Common myeloid progenitor, CD34-positive (primary cell): Measurements from ENCODE around the gene UMODL1.
A peak's percentile ranks its signal among the peaks of the same experiment; 100 is the strongest.

Experiments
- CTCF ChIA-PET: fragments of 350-600 bp; sonication (Branson Sonifier 250); formaldehyde crosslinking; loops from one replicate; lab custom pipeline; 2021; ENCODE audit warnings: antibody characterized with exemption; lab: Charles Lee
- POLR2A ChIA-PET: fragments of 350-600 bp; sonication (Branson Sonifier 250); formaldehyde crosslinking; loops from one replicate; lab custom pipeline; 2021; ENCODE audit warnings: antibody characterized with exemption; lab: Charles Lee
- DNase-seq, 3 donors: peaks; one replicate each; pipeline versions ENCODE4 v3.0.0 to v3.0.0-alpha.2; 2013
- H3K27ac ChIP-seq, 2 experiments: 1 replicate in 1 of 2; 2 replicates in 1 of 2; pipeline ENCODE4 v1.7.0; 2013; ENCODE audit warnings: inconsistent platforms in 2 of 2, low read length in 2 of 2, mild to moderate bottlenecking in 2 of 2, low read depth in 1 of 2, moderate library complexity in 1 of 2; ENCODE audit not compliant: severe bottlenecking in 2 of 2, insufficient read depth in 1 of 2, poor library complexity in 1 of 2
- H3K27me3 ChIP-seq, 5 experiments: replicated peaks in 2 of 5; 1 replicate in 3 of 5; 2 replicates in 2 of 5; pipeline versions ENCODE4 v1.6.1 to v1.7.0; 2013; ENCODE audit warnings: low read length in 4 of 5, mild to moderate bottlenecking in 2 of 5, moderate library complexity in 2 of 5, inconsistent platforms in 1 of 5; ENCODE audit not compliant: insufficient read depth in 5 of 5, control insufficient read depth in 4 of 5
- H3K36me3 ChIP-seq, 4 experiments: 1 replicate in 2 of 4; 2 replicates in 2 of 4; pipeline versions ENCODE4 v1.6.1 to v1.7.0; 2013; ENCODE audit warnings: low read length in 3 of 4, control low read depth in 1 of 4, mild to moderate bottlenecking in 1 of 4; ENCODE audit not compliant: control insufficient read depth in 4 of 4, insufficient read depth in 4 of 4
- H3K4me1 ChIP-seq, 4 experiments: 1 replicate in 3 of 4; 2 replicates in 1 of 4; pipeline versions ENCODE4 v1.6.1 to v1.7.1; 2013; ENCODE audit warnings: low read length in 3 of 4, mild to moderate bottlenecking in 3 of 4, control low read depth in 1 of 4, inconsistent platforms in 1 of 4, moderate library complexity in 1 of 4; ENCODE audit not compliant: control insufficient read depth in 4 of 4, insufficient read depth in 4 of 4; ENCODE audit errors: control extremely low read depth in 1 of 4
- H3K4me3 ChIP-seq, 7 experiments: 1 replicate in 4 of 7; 2 replicates in 3 of 7; pipeline versions ENCODE4 v1.5.1 to v1.7.0; 2013; ENCODE audit warnings: mild to moderate bottlenecking in 7 of 7, low read length in 6 of 7, moderate library complexity in 6 of 7, inconsistent platforms in 2 of 7, low read depth in 2 of 7, control low read depth in 1 of 7; ENCODE audit not compliant: insufficient read depth in 4 of 7, control insufficient read depth in 1 of 7; ENCODE audit errors: extremely low read depth in 1 of 7
- H3K9me3 ChIP-seq, 5 experiments: 1 replicate in 4 of 5; 2 replicates in 1 of 5; pipeline versions ENCODE4 v1.6.1 to v1.7.1; 2013; ENCODE audit warnings: low read length in 4 of 5, mild to moderate bottlenecking in 2 of 5, inconsistent platforms in 1 of 5, low read depth in 1 of 5, moderate library complexity in 1 of 5; ENCODE audit not compliant: control insufficient read depth in 4 of 5, insufficient read depth in 2 of 5; ENCODE audit errors: control extremely low read depth in 1 of 5
- WGBS: methylation state at CpG from one replicate; pipeline ENCODE4 v1.1.5; 2013; ENCODE audit not compliant: insufficient coverage; 5-methylcytosine and 5-hydroxymethylcytosine counted together

Gene UMODL1

GRCh38 chr21:42120101-42120902 lies 49.2 kb downstream of the UMODL1 start:
- Histone ChIP-seq H3K36me3 (no peaks in the 10 kb centered on the region), H3K4me3 (peak overlapping the region in 1 of 7 experiments; percentile 14), H3K27ac (peak overlapping the region; percentile 35 to 97), H3K27me3 (no peaks in the 10 kb centered on the region), H3K9me3 (no peaks in the 10 kb centered on the region), H3K4me1 (peaks cover 29 to 96% (median 94%) of the 10 kb centered on the region in 4 experiments)
- POLR2A ChIA-PET = interaction anchor here (0.8 to 1.0 kb wide), 3 partner anchors 17 to 192 kb away, joined by 3 read pairs; no protein-coding TSS in a partner anchor
- peak; percentile 49 to 87 (median 86) for DNase-seq
- CTCF ChIA-PET = interaction anchor here (0.6 to 2.8 kb wide), 10 partner anchors 9 to 425 kb away, joined by 3 to 14 read pairs (median 4); no protein-coding TSS in a partner anchor
- 57% methylated on average over 11 of the region's 11 CpGs for whole genome bisulfite sequencing

GRCh38 chr21:42120903-42121535 lies 49.9 kb downstream of the UMODL1 start:
- Histone ChIP-seq H3K36me3 (no peaks in the 10 kb centered on the region), H3K27me3 (no peaks in the 10 kb centered on the region), H3K4me3 (peak overlapping the region in 1 of 7 experiments; percentile 14), H3K27ac (peak overlapping the region; percentile 19 to 97), H3K4me1 (peaks cover 29 to 100% (median 98%) of the 10 kb centered on the region in 4 experiments), H3K9me3 (no peaks in the 10 kb centered on the region)
- ChIA-PET POLR2A (no interaction called here), CTCF (interaction anchor here (0.6 to 2.8 kb wide), 8 partner anchors 9 to 426 kb away, joined by 3 to 14 read pairs (median 4); no protein-coding TSS in a partner anchor)
- DNase-seq = peak in 1 of 3 donors; percentile 44
- WGBS = 48% methylated on average over 10 of the region's 13 CpGs

- DNase-seq = no peak
- H3K4me3 ChIP-seq = no peak overlapping the region
- no peaks in the 10 kb centered on the region for H3K36me3 ChIP-seq
- no peaks in the 10 kb centered on the region for H3K9me3 ChIP-seq
- ChIA-PET CTCF (interaction anchor here (0.5 to 2.8 kb wide), 9 partner anchors 10 to 714 kb away, joined by 3 to 14 read pairs (median 4); no protein-coding TSS in a partner anchor), POLR2A (no interaction called here)
- WGBS = 94% methylated on average over 4 of the region's 4 CpGs
- no peaks in the 10 kb centered on the region for H3K27me3 ChIP-seq
- H3K27ac ChIP-seq = no peak overlapping the region
- H3K4me1 ChIP-seq = peaks cover 29 to 100% (median 99%) of the 10 kb centered on the region in 4 experiments
Measured at GRCh38 chr21:42121794-42122193, 50.7 kb downstream of the UMODL1 start.

DNA sequence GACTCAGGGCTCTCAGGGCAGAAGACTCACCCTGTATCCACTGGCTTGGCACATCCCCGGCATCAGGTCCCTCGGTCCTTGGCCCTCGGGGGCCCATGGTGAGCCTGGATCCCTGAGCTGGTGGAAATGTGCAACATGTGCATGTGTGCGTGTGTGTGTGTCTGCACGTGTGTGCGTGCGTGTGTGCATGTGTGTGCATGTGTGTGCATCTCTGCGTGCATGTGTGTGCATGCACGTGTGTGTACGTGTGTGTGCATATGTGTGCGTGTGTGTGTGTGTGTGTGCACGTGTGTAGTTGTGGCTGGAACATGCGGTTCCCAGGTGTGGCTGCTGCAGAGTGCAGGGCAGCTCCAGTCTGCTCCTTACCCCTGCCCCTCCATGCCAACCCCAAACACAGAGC lies 51.3 kb downstream of the UMODL1 start:
- Histone ChIP-seq H3K36me3 (no peaks in the 10 kb centered on the region), H3K4me1 (peaks cover 25 to 97% (median 95%) of the 10 kb centered on the region in 4 experiments), H3K9me3 (no peaks in the 10 kb centered on the region), H3K4me3 (peak overlapping the region in 2 of 7 experiments; percentile 16 to 36), H3K27ac (no peak overlapping the region), H3K27me3 (no peaks in the 10 kb centered on the region)
- ChIA-PET POLR2A (no interaction called here), CTCF (interaction anchor here (0.5 to 1.1 kb wide), 4 partner anchors 23 to 713 kb away, joined by 3 to 8 read pairs (median 4); no protein-coding TSS in a partner anchor)
- no peak for DNase-seq
- WGBS = 96% methylated on average over 7 of the region's 13 CpGs

- no peaks in the 10 kb centered on the region for H3K27me3 ChIP-seq
- peaks cover 21 to 93% (median 92%) of the 10 kb centered on the region in 4 experiments for H3K4me1 ChIP-seq
- DNase-seq = no peak
- CTCF ChIA-PET = interaction anchor here (1.1 kb wide), 2 partner anchors 23 to 415 kb away, joined by 5 to 8 read pairs; no protein-coding TSS in a partner anchor
- POLR2A ChIA-PET = no interaction called here
- WGBS = 37% methylated on average over 11 of the region's 13 CpGs
- H3K36me3 ChIP-seq = no peaks in the 10 kb centered on the region
- peak overlapping the region in 4 of 7 experiments; percentile 16 to 36 (median 33) for H3K4me3 ChIP-seq
- no peaks in the 10 kb centered on the region for H3K9me3 ChIP-seq
- no peak overlapping the region for H3K27ac ChIP-seq
Measured at GRCh38 chr21:42122808-42123207, 51.7 kb downstream of the UMODL1 start.

GRCh38 chr21:42123219-42123908 lies 52.2 kb downstream of the UMODL1 start:
- H3K9me3 ChIP-seq = no peaks in the 10 kb centered on the region
- WGBS = 66% methylated on average over 11 of the region's 14 CpGs
- no peaks in the 10 kb centered on the region for H3K36me3 ChIP-seq
- POLR2A ChIA-PET = no interaction called here
- peak overlapping the region in 4 of 7 experiments; percentile 6 to 36 (median 33) for H3K4me3 ChIP-seq
- peaks cover 18 to 91% (median 89%) of the 10 kb centered on the region in 4 experiments for H3K4me1 ChIP-seq
- CTCF ChIA-PET = interaction anchor here (2.5 kb wide), 1 partner anchor 22 kb away, joined by 8 read pairs; no protein-coding TSS in a partner anchor
- H3K27ac ChIP-seq = no peak overlapping the region
- no peak for DNase-seq
- H3K27me3 ChIP-seq = no peaks in the 10 kb centered on the region
